ENCODE results near the gene HTR3A.

Gene HTR3A

DNA sequence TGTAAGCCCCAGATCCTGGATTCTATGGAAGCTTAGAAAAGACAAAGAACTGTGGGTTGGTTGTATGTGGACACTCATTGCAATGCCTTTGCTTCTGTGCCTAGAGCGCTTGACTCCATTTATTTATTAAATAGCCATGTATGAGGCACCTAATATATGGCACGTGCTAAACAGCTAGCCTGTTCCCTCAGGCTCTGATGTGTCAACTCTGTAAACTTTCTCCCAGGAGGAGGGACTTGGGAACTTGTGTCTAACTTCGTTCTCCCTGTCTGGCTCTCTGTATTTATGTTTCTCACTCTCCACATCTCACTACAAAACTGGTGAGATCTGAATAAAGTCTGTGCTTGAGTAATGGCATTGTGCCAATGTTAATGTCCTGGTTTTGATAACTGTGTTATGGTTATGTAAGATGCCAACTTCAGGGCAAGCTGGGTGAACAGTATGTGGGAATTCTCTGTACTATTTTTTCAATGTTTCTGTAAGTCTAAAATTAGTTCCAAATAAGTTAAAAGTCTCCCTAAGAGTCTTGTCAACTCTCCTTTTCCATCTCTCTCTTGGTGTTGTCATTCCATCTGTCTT is 50.5 kb downstream of the HTR3A start:
- no peak for DNase-seq

- no peak for DNase-seq
These were observed 51.4 kb downstream of the HTR3A start for GRCh38 chr11:114026355-114026754.

DNA sequence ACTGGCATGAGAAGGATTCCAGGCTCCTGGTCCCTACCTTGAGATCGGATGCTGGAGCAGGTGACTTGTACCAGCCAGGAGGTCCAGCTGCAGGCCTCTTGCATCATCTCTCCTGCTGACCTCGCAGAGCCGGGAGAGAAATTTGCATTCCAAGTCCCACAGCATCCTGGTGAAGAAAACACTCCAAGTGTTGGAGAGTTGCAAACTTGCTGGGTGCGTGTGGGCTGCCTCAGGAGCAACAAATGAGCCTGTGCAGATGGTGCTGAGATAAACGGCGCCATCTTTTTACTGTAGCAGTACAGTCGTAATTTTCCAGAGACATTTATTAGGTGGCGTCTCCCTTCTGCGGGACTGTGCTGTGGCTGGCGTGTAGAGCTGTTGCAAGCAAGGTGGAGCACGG is 52.5 kb downstream of the HTR3A start:
- no peak for DNase-seq

DNA sequence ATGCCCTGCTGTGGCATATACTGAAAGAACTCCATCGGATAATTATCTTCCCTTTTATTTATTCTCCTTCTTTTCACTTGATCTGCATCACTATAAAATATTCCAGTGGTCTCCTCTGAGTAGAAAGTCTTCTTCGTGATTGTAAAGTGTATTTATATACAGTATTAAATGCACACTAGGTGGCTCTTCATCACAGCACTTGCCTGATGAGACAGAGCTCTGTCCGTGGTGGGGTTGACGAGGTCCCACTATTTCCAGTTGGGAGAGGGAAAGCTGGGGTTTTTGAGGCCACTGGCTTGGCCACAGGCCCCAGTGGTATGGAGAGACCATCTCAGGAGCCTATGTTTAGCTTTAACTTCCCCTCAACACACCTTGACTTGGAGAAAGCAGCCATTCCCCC is 53.0 kb downstream of the HTR3A start:
- DNase-seq: no peak

DNA sequence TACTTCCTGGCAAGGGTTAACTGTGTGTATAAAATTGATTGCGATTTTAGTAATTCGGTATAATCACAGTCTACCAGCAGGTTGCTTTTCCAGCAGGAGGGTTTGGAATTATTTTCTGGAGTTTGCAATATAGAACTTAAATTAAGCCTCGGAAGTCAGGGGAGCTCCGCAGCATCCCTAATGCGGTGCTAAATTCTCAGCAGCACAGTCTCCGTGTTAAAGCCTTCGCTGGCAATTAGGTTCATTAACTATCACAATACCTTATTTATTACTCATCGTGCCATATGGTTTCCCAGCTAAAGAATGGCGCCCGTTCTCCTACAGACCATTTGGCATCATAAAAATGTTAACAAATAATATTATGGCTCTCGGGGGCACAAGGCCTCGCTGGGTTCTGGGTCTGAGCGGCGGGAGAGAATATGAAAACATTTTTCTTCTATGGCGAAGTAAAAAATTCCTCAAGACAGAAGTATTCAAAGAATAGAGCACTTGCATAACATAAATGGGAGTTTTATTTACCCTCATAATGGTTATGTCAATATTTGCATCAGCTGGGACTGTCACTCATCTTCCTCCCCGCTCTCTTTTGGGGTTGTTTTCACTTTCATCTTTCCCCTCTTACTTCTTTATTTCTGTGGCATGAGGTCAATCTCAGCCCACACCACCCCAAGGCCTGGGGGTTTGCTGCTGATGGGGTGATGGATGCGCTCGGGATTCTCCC is 56.5 kb downstream of the HTR3A start:
- no peak for DNase-seq

DNA sequence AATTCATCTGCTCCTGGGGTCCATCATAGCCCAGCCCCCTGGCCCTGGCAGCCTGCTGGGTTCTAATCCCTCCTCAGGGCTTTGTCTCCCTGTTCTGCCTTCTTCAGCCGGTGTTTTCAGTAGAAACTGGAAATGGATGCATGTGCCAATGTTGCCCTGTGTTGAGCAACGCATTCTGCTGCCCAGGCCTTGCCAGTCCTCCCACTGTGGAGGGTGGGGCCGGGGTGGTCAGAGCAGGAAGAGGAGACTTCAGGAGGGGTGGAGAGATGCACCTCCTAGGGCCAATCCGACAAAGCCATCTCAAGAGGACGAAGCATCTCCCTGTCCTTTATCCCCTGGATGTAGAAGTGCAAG is 57.0 kb downstream of the HTR3A start:
- no peak for DNase-seq

DNA sequence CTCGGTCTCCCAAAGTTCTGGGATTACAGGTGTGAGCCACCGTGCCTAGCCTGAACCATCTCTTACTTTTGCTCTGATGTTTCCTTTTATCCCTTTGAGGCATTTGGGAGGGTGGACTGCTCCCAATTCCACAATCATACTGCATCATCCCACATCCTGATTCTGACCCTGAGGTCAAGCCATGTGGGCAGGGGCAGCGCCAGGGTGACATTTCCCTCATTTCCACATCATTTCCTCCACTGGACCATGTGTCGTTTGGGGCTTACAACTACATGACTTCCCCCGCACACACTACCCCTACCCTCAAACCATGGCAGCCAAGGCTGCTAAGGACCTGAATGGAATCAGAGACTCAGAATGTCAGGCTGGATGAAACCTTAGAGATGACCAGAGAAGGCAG is 58.2 kb downstream of the HTR3A start:
- no peak for DNase-seq

- DNase-seq: no peak
These were observed 58.7 kb downstream of the HTR3A start for GRCh38 chr11:114033572-114033971.

DNA sequence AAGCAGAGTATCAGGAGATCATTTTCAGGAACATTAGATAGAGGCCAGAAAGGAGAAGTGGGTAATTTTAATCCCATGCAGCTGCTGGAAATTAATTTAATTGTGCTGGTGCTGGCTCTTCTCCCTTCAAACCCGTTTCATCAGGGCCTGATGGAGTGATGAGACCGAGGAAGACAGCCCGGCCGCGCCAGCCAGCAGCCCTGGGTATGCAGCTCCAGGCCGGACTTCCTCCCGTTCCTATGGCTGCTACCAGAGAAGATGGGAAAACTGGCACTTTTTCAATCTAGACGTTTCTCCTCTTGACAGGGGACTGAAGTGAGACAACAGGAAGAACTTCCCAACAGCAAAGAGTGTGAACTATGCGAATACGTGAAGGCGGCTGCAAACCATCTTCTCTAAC is 60.0 kb downstream of the HTR3A start:
- no peak for DNase-seq

GRCh38 chr11:114036147-114036811 is 61.4 kb downstream of the HTR3A start:
- peak; percentile 43 for DNase-seq

DNA sequence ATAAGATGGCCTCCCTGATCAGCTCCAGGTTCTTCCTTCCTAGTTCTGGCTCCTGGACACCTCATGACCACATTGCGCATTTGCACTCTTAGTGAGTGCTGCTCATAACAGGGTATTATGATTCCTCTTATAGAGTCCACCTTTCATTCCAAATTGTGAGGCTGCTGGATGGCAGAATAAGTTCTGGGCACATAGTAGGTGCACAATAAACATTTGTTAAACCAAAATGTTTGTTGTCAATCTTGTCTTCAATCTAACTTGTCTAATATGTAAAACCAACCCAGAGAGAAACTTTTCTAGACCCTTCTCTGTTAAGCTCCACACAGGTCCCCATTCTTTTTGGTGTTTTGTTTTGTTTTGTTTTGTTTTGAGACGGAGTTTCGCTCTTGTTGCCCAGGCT is 62.0 kb downstream of the HTR3A start:
- no peak for DNase-seq

DNA sequence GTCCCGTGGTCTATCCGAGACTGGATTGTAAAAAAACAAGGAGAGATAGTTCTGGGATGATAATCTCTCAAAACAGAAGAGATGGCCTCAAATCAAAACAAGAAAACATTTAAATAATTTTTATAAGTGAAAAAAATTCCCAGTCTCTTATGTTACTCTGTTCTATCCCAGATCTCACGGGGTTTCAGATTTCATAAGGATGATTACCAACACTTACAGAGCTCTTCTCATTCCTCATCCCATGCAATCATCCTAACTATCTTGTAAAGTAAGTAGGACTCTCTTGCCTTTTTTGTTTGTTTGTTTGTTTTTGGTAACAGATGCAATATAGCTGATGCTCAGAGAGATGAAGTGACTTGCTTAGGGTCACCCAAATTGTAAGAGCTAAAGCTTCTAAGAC is 64.6 kb downstream of the HTR3A start:
- DNase-seq: no peak

Measured in activated CD4-positive, alpha-beta T cell treated with anti-CD3 and anti-CD28 coated beads, Interleukin-2, amount 50 U/mL, for 1 hour (primary cell).